Fibroblast of the conjunctiva (primary cell): ENCODE data around the gene GMCL2.

ENCODE experiments used
- DNase-seq: peaks from one replicate; pipeline ENCODE4 v3.0.0-alpha.2; 2010; ENCODE audit warnings: low read depth

GMCL2 gene

DNA sequence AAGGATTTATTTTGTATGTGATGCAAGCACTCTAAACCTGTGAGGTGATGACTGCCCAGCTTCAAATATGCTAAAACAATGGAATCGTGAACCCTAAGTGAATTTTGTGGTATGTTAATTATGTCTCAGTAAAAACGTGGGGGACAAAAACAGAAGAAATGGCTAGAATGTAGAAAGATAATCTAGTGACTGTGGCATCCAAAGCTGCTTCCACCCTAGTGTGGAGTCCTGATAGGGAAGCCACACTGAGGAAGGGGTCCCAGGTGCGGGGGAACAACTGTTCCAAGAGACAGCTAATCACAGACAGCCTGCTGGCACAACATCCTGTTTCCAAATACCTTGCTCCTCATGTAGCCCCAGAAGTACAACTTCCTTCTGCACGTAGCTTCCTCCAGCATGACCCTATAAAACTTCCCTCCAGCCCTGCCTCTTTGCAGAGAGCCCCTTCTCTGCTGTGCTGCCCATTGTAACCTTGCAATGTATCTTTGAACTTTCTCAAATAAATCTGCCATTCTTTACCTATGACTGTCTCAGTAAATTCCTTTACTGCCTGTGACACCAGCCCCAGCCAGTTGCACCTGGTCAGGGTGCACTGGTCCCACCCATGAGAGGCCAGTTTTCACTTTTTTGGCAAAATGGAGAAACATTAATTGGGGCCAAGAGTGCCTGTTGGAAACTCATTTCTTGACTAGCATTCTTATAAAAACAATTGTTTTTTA is 4.9 kb downstream of the GMCL2 start:
- DNase-seq: no peak

DNA sequence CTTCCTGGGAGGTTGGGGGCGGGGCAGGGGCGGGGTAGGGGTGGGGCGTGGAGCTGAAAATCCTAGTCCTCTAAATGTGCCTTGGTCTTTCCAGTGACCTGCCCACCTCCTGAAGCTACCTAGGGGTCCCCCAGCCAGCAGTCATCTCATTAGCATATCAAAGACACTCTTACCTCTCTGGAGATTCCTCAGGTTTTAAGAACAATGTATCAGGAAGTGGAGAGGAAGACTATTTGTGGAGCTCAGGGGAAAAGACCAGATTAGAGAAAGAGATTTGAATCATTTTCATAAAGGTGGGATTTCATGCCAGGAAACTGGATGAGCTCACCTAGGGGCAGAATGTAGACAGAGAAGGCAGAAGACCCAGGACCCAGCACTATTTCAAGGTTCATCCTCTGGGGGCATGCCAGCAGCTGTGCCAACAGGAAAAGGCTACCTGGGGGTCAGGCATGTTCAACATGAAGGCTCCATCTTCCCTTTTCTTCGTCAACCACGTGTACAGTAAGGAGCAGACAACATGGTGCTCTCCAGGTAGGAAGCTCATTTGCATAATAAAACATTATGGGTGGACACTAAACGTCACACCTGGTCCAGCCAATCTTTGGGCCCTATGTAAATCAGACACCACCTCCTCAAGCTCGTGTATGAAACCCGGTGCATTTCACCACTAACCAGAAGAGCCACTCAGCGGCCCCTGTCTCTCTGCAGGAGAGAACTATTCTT is 6.9 kb downstream of the GMCL2 start:
- DNase-seq: no peak

DNA sequence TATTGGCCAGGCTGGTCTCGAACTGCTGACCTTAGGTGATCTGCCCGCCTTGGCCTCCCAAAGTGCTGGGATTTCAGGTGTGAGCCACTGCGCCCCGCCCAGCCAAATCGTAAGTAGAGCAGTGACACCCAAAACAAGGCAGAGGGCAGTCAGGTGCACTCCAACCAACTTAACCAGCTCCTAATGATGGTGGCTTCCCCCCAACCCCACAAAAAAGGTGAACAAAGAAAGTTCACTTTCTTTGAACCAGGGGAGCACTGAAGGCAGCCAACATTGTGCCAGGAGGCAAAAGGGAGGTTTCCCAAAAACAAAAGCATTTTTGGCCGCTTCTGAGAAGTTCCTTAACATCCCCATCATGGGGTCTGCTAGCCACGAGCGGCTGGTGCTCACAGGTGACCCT is 9.6 kb downstream of the GMCL2 start:
- DNase-seq: no peak

DNA sequence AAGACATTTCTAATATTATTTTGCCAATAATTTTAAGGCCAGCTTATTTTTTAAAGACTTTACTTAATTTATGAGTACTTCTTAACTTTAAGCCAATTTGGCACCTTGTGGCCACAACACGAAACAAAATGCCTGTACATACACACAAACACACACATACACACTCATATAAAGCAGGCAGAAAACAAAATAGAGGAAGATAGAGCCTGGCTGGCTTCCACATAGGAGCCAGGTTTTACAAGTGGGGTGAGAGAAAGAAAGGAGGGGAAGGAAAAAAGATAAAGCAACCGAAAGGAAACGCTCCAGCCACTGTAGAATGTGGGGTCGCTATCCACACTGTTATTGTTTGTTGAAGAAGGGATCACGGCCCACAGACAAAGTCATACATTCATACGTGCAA is 10.4 kb downstream of the GMCL2 start:
- DNase-seq: no peak

DNA sequence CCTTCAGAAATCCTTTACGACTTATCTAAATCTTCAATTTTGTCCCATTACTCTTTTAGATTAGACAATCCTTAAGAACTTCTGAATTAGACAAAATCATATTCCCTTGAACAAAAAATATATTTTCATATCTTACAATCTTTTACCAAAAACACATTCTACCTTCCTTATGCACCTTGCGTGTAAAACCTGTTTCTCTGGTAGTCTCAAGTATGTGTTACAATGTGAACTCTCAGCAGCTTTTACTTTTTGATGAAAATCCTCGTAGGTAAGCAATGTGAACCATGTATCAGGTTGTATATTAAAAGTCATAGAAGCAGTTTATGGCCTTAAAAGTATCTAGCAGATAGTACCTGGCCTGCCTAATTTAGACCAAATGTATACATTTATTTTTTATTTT is 12.7 kb downstream of the GMCL2 start:
- DNase-seq: no peak

DNA sequence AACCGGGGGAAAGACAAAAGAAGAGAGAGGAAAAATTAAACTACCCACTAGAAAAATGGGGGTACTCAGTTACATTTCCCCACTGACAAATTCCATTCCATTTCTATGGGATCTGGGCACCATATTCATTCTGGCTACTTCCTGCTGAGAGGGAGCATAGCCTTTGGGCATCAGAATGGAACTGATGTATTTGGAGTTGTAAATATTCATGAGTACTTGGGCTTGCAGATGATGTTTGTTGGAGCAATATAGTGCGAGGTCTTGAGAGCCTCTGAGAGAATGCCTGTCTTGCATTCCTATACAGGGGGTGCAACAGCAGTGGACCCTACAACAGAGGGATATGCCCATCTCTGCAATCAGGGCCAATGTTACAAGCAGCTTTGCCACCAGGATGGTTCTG is 16.7 kb downstream of the GMCL2 start:
- DNase-seq: no peak

DNA sequence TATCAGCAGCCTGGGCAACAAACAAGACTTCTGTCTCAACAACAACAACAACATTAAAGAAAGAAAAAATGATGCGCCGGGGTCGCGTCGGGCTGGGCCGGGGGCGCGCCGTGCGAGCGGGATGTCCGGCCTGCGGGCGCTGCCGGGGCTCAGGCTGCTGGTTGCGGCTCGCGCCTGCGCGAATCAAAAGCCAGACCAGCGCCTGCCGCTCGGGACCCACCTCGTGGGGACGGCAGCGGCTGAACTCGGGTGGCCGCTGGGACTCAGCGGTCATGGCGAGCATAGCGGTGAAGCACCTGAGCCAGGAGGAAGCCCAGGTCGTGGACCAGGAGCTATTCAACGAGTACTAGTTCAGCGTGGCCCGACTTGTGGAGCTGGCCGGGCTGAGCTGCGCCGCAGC is 21.6 kb downstream of the GMCL2 start:
- no peak for DNase-seq

DNA sequence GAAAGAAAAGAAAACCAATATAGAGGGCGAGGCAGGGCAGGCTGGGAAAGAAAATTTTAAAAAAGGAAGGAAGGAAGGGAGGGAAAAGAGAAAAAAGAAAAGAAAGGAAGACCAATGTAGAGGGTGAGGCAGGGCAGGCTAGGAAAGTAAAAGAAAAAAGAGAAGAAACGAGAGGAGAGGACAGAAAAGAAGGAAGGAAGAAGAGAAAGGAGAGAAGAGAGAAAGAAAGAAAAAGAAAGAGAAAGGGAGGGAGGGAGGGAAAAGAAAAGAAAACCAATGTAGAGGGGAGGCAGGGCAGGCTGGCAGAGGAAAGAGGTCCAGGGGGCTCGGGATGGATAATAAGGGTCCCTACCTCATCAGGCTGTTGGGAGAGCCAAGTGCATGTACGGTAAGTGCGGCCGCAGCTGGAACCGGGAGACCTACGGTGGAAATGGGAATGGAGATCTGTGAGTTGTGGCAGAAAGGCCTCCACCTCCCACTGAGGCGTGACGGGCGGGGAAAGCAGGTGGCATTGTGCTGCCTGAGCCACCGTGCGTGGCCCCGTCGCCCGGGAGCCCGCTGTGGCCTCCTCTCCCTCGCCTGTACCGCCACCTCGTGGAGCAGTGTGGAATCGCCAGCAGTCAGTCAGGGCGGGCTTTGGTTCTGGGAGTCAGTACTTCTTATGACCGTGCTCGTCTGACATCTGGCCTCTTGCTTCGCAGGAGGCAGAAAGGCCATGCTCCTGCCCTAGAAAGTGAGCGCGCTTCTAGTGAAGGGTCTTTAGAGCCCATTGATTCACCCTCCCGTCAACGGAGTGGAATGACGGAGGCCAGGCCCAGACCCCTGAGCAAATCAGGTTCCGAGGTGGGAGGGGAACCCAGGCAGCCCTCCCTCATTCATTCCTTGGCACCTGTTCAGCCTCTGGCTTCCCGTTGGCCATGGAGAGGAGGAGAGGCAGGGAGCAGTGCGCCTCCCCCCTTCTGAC is 23.1 kb downstream of the GMCL2 start:
- DNase-seq: peak; percentile 43

DNA sequence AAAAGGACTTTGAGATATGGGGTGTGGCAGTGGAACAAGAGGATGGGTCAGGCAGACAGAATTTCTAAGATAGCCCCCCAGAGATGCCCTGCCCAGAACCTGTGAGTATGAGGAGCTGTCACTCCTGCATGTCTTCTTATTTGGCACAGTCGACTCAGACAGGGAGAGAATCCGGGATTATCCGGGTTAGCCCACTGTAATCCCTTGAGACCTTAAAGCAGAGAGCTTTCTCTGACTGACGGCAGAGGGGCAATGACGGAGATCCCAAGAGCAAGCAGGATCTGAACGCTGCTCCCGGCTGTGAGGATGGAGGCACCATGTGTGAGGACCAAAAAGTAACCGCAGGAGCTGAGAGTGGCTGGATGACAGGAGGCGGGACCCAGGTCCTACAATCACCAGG is 24.7 kb downstream of the GMCL2 start:
- no peak for DNase-seq

DNA sequence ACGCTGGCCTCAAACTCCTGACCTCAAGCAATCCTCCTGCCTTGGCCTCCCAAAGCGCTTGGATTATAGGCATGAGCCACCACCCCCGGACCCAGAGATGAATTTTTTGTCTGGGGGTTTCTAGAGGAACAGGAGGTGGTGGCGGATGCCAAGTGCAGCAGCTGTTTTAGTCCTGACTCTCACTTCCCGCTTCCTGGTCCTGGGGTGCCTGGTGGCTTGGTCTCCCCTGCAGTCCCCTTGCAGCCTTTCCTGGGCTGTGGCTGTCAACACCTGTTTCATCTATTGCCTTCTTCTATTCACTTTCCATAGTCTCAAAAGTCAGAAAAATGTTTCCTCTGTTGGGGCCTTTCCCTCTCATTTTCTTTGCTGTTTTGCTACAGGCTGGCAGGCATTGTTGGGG is 27.0 kb downstream of the GMCL2 start:
- no peak for DNase-seq

DNA sequence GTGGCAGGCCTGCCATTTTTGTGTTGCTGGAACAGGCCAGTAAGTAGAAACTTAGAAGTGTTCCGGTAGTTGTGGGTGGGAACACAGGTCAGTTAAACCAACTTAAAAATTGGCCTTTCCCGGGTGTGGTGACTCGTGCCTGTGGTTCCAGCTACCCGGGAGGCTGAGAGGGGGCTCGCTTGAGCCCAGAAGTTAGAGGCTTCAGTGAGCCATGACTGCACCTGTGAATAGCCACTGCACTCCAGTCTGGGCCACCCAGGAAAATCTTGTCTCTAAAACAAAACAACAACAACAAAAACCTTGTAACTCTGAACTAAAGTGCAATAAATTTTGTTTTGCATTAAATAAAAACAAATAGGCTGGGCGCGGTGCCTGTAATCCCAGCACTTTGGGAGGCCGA is 32.1 kb downstream of the GMCL2 start:
- no peak for DNase-seq

DNA sequence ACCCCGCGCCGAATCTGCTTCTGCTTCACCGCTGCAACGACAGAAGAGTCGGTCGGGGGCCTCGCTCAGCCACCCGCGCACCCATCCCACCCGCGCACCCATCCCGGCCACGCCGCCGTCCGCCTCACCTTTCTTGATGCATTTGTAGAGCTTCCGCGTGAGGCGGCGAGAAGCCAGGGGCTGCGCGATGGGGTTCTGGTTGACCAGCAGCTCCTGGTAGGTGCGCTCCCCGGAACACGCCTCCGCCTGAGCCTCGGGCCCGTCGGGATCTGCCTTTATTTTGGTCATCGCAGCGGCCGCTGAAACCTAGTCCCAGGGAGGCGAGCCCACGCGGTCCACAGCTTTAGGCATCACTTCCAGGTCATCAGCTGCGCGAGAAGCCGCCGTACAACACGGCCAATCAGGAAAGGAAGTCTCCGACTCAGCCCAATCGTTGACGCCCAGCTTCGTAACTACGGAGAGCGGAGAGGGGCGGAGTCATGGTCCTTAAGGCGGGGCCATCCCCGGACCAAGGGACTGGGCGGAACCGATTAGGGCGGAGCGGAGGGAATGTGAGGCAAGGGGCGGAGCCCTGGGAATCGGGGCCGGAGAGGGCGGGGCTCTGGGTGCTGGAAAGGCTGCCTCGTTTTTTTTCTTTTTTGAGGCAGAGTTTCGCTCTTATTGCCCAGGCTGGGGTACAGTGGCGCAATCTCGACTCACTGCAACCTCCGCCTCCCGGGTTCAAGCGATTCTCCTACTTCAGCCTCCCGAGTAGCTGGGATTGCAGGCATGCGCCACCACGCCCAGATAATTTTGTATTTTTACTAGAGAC is 33.4 kb downstream of the GMCL2 start, which contains the start of gene NHP2:
TSS of gene NHP2 (minus strand) at position 356 of the 811 bp plus-strand sequence. CDS start at position 288, 68 bp downstream.
- peak; percentile 98 for DNase-seq

DNA sequence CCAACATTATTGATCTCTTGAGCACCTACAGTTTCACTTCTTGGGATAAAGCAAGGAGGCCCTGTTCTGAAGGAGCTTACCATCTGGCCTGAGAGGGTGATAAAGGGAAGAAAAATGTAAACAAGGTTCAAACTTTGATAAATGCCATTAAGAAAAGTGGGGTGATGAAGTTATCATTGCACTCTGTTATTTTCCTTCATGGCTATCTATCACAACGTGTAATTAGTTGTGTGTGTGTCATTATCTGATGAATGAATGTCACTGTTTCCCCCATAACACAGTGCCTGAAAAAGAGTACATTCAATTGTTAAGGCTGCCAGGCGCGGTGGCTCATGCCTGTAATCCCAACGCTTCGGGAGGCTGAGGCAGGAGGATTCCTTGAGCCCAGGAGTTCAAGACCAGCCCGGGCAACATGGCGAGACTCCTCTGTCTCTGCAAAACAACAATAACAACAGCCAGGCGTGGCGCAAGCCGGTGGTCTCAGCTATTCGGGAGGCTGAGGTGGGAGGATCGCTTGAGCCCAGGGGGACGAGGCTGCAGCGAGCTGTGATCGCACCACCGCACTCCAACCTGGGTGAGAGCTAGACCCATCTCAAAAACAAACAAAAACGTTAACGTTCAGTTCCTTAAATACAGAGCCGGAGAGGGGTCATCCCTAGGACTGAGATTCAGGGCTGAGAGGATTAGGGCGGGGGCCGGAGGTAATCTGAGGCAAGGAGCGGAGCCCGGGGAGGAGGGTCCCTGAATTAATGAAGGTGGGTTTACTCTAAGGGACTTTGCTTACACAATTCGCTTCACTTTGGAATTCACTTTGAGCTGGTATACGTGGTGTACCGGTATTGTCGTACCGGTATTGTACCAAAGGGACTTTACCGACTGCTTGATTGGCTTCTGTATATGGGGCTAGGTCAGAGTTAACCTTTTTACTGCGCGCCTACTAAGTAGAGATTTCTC is 34.4 kb downstream of the GMCL2 start:
- DNase-seq: no peak

DNA sequence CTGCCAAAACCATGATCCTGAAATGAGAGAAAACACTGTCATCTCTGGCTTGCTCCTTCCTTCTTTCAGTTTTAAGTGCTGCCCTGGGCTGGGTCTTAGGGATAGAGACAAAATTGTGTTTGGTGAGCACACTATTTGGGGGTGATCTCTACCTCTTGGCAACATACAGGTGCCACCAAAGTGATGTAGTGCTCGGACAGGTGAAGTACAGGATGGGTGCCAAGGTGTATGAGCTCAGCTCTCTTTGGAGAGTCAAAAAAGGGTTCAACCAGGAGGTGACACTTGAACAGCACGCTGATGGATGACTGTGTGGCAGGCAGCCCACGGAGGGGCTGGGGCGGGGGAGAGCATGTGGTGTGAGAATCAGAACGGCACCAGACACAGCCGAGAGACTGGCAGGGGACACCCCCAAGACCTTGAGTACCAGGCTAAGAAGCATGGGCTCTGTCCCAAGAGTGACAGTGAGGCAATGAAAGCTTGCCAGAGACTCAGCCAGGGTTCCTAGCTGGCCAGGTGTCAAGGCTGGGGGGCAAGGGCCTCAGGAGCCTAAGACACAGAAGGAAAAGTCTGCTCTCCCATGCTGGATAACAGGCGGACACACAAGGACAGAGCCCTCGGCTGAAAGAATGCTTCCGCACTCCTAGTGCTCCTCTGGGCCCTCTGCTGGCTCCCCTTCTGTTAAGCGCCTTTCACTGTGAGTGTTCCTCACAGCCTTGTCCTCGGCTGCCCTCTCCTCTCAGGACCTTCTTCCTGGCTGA is 36.0 kb downstream of the GMCL2 start:
- DNase-seq: no peak

DNA sequence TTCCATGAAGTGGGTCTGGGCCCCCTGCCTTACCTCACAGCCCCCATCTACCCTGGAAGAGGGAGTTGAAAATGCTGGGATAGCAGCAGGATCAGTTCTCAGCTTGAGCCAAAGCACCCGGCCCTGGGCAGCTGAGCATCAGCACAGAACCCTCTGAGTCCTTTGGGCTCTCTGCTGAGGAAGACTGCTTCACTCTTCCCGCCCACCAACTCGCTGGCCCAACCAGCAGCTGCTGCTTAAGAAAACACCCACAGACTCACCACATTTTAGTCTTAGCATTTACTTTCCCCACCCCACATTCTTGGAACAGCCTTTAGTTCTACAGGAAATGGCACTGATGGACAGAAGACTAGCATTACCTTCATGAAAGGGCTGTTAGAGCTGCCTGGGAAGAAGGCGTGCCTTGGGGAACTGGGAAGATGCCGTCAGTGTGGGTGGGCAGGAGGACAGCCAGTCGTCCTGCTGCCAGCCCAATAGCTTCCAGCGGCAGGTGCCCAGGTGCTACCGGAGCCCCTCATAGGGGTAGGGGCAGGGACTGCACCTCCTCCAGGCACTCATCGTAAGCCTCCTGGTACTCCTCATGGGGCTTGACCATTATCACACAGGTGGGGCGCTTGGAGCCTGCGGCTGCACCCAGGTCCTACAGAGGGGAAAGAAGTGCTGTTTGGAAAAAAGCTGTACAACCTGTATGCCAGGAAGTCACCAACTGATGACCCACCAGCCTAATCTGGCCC is 37.8 kb downstream of the GMCL2 start:
- DNase-seq: no peak

DNA sequence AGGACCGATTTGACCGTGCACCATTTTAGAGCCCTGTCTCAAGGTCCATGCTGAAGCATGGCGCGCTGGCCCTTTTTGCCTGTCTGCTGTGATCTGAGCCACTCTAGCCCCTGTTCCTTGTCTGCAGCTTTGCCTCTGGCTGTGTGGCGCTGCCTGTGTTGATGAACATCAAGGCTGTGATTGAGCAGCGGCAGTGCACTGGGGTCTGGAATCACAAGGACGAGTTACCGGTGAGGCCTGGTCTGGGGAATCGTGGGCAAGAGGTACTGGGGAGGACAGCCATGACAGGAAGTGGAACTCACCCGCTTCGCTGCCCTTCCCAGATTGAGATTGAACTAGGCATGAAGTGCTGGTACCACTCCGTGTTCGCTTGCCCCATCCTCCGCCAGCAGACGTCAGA is 39.8 kb downstream of the GMCL2 start:
- DNase-seq: no peak

DNA sequence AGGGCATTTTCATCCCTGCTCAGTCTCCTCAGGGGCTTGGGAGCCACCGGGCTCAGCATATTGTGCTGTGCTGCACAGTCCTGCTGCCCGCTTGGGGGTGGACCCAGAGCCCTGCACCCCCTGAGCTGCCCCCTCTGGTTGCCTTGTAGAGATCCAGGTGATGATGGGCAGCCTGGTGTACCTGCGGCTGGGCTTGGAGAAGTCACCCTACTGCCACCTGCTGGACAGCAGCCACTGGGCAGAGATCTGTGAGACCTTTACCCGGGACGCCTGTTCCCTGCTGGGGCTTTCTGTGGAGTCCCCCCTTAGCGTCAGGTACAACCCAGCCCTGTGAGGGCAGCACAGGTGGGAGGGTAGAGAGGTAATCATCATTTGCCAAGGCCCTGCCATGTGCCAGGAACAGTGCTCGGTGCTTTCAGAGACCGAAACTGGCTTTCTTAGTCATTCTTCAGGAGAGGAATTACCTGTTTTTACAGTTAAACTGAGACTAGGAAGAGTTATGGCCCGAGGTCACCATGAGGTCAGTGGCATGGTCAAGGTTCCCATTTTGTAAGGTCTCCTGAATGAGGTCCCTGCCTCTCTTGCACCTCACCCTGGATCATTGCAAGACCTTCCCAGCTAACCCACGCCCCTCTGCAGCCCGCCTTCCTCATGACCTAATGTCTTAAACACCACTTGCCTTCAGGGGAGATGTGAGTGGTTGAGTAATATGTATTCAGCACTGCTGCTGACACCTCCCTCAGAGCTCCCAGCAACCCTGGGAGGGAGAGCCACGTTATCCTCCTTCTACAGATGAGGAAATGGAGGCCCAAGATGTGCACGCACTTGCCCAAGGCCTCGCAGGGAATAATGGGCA is 41.0 kb downstream of the GMCL2 start:
- no peak for DNase-seq

DNA sequence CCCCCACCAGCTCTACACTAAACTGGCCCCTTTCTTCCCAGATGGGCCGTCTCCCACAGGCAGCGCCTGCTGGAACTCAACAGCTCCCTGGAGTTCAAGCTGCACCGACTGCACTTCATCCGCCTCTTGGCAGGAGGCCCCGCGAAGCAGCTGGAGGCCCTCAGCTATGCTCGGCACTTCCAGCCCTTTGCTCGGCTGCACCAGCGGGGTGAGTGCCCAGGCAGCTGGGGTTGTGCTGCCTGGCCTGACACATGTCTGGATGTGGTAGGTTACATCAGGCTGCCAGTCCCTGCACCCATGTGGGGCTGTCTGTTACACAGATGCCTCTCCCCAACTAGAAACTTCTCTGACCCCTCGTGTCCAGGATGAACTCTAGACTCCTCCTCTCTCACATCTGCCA is 43.3 kb downstream of the GMCL2 start:
- DNase-seq: no peak
